OCI-LY3 (cell line): ENCODE data around the gene MVB12A.

Experiments used
- EZH2phosphoT487 ChIP-seq: fragments of 200-600 bp; shearing (Covaris generic); IDR thresholded peaks from 2 replicates; pipeline ENCODE4 v1.6.1; 2018; ENCODE audit warnings: antibody characterized with exemption, mixed run types, low read depth
- TF ChIP-seq, protein P1 (sequence below): fragments of 200-600, 300-600 bp; sonication (generic); IDR thresholded peaks from 2 replicates; pipeline ENCODE4 v1.5.1; 2014; ENCODE audit warnings: antibody characterized with exemption, low read length, low read depth

GRCh38 chr19:17423429-17424208 is 3.8 kb downstream of the MVB12A start:
- TF ChIP-seq, protein P1, sequence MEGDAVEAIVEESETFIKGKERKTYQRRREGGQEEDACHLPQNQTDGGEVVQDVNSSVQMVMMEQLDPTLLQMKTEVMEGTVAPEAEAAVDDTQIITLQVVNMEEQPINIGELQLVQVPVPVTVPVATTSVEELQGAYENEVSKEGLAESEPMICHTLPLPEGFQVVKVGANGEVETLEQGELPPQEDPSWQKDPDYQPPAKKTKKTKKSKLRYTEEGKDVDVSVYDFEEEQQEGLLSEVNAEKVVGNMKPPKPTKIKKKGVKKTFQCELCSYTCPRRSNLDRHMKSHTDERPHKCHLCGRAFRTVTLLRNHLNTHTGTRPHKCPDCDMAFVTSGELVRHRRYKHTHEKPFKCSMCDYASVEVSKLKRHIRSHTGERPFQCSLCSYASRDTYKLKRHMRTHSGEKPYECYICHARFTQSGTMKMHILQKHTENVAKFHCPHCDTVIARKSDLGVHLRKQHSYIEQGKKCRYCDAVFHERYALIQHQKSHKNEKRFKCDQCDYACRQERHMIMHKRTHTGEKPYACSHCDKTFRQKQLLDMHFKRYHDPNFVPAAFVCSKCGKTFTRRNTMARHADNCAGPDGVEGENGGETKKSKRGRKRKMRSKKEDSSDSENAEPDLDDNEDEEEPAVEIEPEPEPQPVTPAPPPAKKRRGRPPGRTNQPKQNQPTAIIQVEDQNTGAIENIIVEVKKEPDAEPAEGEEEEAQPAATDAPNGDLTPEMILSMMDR, result no peak
- no peak for TF ChIP-seq EZH2phosphoT487
